Upper lobe of right lung (tissue), 1 donor: Measurements from ENCODE around the gene RELL1. TPM values are rescaled to one million over a fixed set of nuclear protein-coding genes. Genes with fewer than 3 reads are reported as not detected.

Source experiments
- ATAC-seq: fragments of 200-7000 bp; cut with Tn5 transposase; one replicate; pipeline ENCODE4 v1.9.1; 2020; ENCODE audit warnings: mild to moderate bottlenecking, moderate library complexity
- DNase-seq: peaks from one replicate; pipeline ENCODE4 v3.0.0-alpha.2; 2020
- H3K27ac ChIP-seq: fragments of 200-600 bp; one replicate; pipeline ENCODE4 v1.8.0; 2022
- H3K27me3 ChIP-seq: fragments of 200-600 bp; one replicate; pipeline ENCODE4 v1.8.0; 2022; ENCODE audit warnings: mild to moderate bottlenecking
- H3K36me3 ChIP-seq: fragments of 200-600 bp; one replicate; pipeline ENCODE4 v1.8.0; 2022
- H3K4me1 ChIP-seq: fragments of 200-600 bp; one replicate; pipeline ENCODE4 v1.8.0; 2022
- H3K4me3 ChIP-seq: fragments of 200-600 bp; one replicate; pipeline ENCODE4 v1.8.0; 2022; ENCODE audit warnings: mild to moderate bottlenecking
- H3K9me3 ChIP-seq: fragments of 200-600 bp; one replicate; pipeline ENCODE4 v1.8.0; 2022
- CTCF ChIP-seq: fragments of 200-600 bp; IDR thresholded peaks from one replicate; pipeline ENCODE4 v1.8.0; 2022; ENCODE audit warnings: antibody characterized with exemption
- intact Hi-C: fragments of 100-400 bp; cut with DNase I; formaldehyde crosslinking; loops from one replicate; pipeline ENCODE4 v1.11.0; 2022
- total RNA-seq: library from RNA; stranded (reverse); fragmentation: NEBNext Ultra II Directional; extraction: Animal tissue kit (Norgen Biotek cat#: 25700); gene quantifications from one replicate; pipeline ENCODE4 v1.2.1, GENCODE V29; 2021
- donor health status: DM: no; HTN: yes; CAD: no; lungs with severe emphysema.

Gene RELL1
- total RNA-seq, 1 donor from 2014 or later = 49.1 TPM

DNA sequence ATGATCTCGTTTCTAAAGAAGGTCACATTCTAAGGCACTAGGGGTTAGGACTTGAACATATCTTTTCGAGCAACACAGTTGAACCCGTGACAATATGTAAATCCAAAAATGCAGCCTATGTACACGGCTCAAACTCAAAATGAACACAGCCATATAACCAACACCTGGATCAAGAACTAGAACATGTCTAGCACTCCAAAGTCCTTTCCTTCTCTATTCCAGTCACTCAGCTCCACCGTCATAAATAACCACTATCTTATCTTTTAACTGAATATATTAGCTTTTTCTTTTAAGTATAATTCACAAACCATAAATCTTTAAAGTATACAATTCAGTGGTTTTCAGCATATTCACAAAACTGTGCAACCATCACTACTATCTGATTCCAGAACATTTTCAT, 19.4 kb upstream of the RELL1 start:
- H3K4me3 ChIP-seq = no peak overlapping the region
- no peak for ATAC-seq
- no peaks in the 10 kb centered on the region for H3K4me1 ChIP-seq
- no peaks in the 10 kb centered on the region for H3K9me3 ChIP-seq
- intact Hi-C loops = no loop called here
- no peaks in the 10 kb centered on the region for H3K27me3 ChIP-seq
- no peaks in the 10 kb centered on the region for H3K36me3 ChIP-seq
- H3K27ac ChIP-seq = no peak overlapping the region
- TF ChIP-seq CTCF = no peak
- no peak for DNase-seq

DNA sequence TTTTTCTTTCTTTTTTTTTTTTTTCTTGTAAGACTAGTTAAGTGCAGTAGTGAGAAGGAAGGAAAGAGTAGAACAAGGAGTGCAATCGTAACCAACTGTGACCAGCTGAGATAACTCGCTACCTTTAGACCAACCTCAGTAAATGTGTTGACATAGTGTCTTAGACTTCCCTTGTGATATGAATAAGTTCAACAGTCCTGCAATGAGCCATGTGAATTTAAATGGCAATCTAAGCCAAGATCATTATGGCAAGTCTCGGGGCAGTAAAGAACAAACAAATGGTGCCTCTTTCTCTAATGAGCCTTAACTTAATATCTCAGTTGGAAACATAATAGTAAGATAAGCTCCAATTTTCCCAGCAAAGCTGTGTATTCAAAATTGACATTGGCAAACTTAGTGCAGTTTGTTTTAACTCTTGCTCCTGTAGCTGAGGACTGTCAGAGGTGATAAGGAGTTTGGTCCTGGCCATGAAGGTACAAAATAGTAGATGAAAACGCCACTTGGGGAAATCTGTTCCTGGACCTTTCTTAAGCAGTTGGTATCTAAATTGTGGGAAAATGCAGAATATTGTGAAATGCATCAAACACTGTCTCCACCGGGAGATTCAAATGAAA, 13.8 kb upstream of the RELL1 start:
- H3K27ac ChIP-seq = no peak overlapping the region
- no peaks in the 10 kb centered on the region for H3K36me3 ChIP-seq
- no peaks in the 10 kb centered on the region for H3K4me1 ChIP-seq
- DNase-seq = no peak
- no peaks in the 10 kb centered on the region for H3K27me3 ChIP-seq
- H3K9me3 ChIP-seq = no peaks in the 10 kb centered on the region
- intact Hi-C loops = no loop called here
- no peak for ATAC-seq
- no peak overlapping the region for H3K4me3 ChIP-seq
- no peak for TF ChIP-seq CTCF

DNA sequence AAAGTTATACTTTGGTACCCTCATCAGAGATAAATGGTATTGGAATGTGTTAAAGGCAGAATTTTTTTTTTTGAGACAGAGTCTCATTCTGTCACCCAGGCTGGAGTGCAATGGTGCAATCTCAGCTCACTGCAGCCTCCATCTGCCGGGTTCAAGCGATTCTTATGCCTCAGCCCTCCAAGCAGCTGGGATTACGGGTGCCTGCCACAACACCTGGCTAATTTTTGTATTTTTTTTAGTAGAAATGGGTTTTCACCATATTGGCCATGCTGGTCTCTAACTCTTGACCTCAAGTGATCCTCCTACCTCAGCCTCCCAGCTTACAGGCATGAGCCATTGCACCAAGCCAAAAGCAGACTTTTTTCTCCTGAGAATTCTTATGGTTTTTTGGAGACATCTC, 11.4 kb upstream of the RELL1 start:
- DNase-seq (no peak), ATAC-seq (no peak)
- Histone ChIP-seq H3K27me3 (no peaks in the 10 kb centered on the region), H3K36me3 (no peaks in the 10 kb centered on the region), H3K4me1 (no peaks in the 10 kb centered on the region), H3K4me3 (no peak overlapping the region), H3K27ac (no peak overlapping the region), H3K9me3 (no peaks in the 10 kb centered on the region)
- TF ChIP-seq CTCF = no peak
- intact Hi-C loops = no loop called here

GRCh38 chr4:37693450-37694190, 7.4 kb upstream of the RELL1 start:
- intact Hi-C loops = no loop called here
- ATAC-seq (no peak), DNase-seq (no peak)
- Histone ChIP-seq H3K9me3 (no peaks in the 10 kb centered on the region), H3K27ac (no peak overlapping the region), H3K4me1 (no peaks in the 10 kb centered on the region), H3K4me3 (no peak overlapping the region), H3K27me3 (no peaks in the 10 kb centered on the region), H3K36me3 (no peaks in the 10 kb centered on the region)
- no peak for TF ChIP-seq CTCF

- intact Hi-C loops = no loop called here
- no peak overlapping the region for H3K4me3 ChIP-seq
- no peaks in the 10 kb centered on the region for H3K4me1 ChIP-seq
- ATAC-seq (no peak), DNase-seq (no peak)
- H3K27me3 ChIP-seq = no peaks in the 10 kb centered on the region
- no peaks in the 10 kb centered on the region for H3K36me3 ChIP-seq
- no peaks in the 10 kb centered on the region for H3K9me3 ChIP-seq
- H3K27ac ChIP-seq = no peak overlapping the region
- TF ChIP-seq CTCF = no peak
Observed at GRCh38 chr4:37693030-37693429, 6.9 kb upstream of the RELL1 start.
